ENCODE measurements around the gene SLC2A4RG.

SLC2A4RG gene

DNA sequence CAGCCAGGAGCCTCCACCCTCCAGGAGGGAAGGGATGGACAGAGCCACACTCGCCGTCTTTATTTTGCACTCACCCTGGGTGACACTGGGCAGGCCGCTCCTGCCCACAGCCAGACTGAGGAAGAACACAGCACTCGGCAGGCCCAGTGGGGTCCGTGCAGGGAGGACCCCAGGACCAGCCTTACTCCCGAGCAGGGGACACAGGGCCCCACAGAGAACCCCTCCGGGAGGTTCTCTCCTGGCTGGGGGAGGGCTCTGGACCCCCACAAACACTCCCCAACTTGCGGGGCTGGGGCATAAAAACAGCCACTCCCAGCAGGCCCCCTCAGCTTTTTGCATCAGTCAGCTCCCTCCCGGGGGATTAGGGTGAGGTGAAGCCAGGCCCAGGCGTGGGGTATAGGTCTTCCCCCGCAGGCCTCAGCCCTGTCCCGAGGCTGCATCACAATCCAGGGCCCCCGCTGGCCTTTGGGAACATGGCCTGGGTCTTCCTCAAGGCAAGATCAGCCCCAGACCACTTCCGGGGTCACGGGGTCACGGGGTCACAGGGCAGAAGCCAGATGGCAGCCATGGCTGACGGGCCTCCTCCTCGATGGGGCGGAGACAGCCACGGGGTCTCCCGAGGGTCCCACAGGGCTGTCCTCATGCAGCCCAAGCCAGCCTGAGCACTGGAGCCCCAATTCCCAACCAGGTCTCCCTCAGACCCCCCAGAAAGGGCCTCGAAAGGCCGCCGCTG is 39.9 kb upstream of the SLC2A4RG start:
- TF ChIP-seq, protein P1, sequence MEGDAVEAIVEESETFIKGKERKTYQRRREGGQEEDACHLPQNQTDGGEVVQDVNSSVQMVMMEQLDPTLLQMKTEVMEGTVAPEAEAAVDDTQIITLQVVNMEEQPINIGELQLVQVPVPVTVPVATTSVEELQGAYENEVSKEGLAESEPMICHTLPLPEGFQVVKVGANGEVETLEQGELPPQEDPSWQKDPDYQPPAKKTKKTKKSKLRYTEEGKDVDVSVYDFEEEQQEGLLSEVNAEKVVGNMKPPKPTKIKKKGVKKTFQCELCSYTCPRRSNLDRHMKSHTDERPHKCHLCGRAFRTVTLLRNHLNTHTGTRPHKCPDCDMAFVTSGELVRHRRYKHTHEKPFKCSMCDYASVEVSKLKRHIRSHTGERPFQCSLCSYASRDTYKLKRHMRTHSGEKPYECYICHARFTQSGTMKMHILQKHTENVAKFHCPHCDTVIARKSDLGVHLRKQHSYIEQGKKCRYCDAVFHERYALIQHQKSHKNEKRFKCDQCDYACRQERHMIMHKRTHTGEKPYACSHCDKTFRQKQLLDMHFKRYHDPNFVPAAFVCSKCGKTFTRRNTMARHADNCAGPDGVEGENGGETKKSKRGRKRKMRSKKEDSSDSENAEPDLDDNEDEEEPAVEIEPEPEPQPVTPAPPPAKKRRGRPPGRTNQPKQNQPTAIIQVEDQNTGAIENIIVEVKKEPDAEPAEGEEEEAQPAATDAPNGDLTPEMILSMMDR (IDR thresholded peaks at IDR 0.05; ENCODE audit: insufficient read depth, low read length, missing control alignments), result no peak
- ChIA-PET POLR2A (interaction anchor here (0.9 to 1.7 kb wide), 5 partner anchors 8 to 41 kb away, joined by 3 to 10 read pairs (median 4); partner anchors contain the start of genes ARFRP1 and ZGPAT), CTCF (interaction anchor here (1.6 to 2.2 kb wide), 2 partner anchors 7 to 76 kb away, joined by 6 read pairs; no protein-coding TSS in a partner anchor)
- no peak overlapping the region for H3K4me3 ChIP-seq (ENCODE audit: low read depth, low read length)
- DNase-seq (ENCODE audit: low read depth, low spot score), result no peak

DNA sequence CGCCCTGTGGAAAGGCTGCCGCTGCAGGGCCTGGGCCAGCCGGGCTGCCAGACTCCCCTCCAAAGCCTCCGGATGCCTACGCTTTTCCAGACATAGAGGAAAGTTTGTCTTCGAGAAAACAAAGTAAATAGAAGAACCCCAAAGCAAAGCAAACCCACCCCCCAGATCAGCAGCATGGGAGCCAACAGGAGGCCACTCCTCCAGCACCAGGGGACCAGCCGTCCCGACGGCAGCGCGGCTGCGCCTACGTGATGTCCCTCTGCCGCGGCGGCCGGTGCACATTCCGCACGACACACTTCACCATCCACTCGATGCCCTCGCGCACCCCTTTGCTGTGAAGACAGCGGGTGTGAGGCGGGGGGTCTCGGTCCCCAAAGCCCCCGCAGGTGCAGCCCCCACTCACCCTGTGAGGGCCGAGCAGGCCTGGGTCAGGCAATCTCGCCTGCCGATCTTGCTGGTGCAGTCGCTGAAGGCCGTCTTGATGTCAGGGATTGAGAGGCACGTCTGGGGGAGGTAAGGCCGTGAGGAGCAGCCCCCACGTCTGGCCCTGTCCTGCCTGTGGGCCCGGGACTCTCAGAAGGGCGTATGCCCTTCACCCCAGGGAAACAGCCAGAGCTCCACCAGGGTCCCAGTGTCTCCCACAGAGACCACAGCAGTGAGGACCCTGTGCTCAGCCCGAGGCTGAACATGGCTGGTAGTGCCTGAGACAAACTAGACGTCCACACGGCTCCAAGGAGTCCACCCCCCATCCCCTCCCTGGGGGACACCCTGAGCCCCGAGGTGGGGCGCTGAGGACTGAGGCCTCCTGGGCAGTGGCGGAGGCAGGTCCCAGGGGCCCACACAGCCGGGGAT is 39.2 kb upstream of the SLC2A4RG start:
- no peak for DNase-seq (ENCODE audit: low read depth, low spot score)
- H3K4me3 ChIP-seq (ENCODE audit: low read depth, low read length), result no peak overlapping the region
- TF ChIP-seq, protein P1 (IDR thresholded peaks at IDR 0.05; ENCODE audit: insufficient read depth, low read length, missing control alignments), result no peak
- POLR2A ChIA-PET, result interaction anchor here (1.3 kb wide), 1 partner anchor 18 kb away, joined by 4 read pairs; no protein-coding TSS in a partner anchor
- CTCF ChIA-PET, result no interaction called here

DNA sequence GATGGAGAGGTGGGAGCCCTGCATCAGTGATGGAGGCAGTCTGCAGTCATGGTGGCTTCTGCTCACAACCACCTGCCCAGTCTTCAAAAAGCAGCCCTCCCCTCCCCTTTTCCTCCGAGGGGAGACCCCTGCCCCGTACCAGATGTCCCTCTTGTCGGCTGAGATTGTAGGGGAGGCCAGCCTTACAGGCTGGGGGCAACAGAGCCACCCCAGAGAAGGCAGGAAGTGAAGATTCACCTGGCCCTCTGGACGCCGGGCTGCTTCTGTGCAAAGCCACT is 38.6 kb upstream of the SLC2A4RG start:
- POLR2A ChIA-PET, result no interaction called here
- no peak overlapping the region for H3K4me3 ChIP-seq (ENCODE audit: low read depth, low read length)
- TF ChIP-seq, protein P1 (IDR thresholded peaks at IDR 0.05; ENCODE audit: insufficient read depth, low read length, missing control alignments), result no peak
- no peak for DNase-seq (ENCODE audit: low read depth, low spot score)
- CTCF ChIA-PET, result no interaction called here

DNA sequence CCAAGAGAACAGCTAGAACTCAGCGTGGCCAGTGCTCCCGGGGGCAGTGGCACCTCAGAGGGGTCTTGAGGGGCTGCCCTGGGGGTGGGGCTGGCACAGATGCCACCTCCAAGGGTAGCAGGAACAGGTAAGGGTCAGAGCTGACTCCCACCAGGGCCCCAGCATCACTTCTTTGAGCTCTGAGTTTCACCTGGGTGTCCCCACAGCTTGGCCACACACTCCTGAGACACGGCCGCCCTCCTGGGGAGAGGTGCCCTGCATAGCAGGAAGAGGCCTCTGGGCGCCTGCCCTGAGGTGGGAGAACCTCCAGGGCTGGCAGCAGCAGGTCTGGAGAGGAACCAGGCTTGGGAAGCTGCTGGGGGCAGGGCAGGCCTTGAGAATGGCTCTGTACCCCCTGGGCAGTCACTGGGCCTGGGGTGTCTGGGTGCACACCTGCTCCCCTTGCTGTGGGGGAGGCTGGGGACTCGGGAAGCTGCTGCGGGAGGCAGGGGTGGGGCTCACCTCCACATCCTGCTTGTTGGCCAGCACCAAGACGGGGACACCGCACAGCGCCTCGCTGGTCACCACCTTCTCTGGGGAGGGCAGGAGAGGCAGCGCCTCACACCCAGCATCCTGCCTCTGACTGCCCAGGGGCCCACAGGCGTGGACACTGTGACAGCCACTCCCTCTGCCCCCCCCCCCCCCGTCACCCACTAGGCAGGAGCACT is 38.1 kb upstream of the SLC2A4RG start:
- TF ChIP-seq, protein P1 (IDR thresholded peaks at IDR 0.05; ENCODE audit: insufficient read depth, low read length, missing control alignments), result no peak
- ChIA-PET POLR2A (interaction anchor here (0.8 kb wide), 1 partner anchor 72 kb away, joined by 3 read pairs; no protein-coding TSS in a partner anchor), CTCF (no interaction called here)
- DNase-seq (ENCODE audit: low read depth, low spot score), result no peak
- no peak overlapping the region for H3K4me3 ChIP-seq (ENCODE audit: low read depth, low read length)

DNA sequence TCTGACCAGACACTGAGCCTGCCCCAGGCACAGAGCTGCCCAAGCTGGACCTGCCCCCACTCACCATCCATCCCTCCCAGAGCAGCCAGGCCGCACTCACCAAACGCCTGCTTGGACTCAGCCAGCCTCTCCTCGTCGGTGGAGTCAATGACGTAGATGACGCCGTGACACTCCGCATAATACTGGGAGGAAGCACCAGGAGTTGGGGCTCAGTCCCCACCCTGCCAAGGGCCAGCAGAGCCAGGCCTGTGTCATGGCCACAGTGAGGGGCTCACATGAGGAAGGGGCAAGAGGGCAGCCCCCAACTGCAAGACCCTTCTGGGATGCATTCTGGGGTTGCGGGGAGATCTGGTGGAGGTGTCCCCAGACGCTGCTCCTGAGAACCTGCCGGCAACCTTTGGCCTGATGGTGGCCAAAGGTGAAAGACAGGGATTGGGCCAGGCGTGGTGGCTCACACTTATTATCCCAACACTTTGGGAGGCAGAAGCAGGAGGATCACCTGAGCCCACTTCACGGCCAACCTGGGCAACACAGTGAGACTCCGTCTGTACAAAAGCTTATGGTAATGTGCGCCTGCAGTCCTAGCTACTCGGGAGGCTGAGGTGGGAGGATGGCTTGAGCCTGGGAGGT is 37.4 kb upstream of the SLC2A4RG start:
- no peak overlapping the region for H3K4me3 ChIP-seq (ENCODE audit: low read depth, low read length)
- POLR2A ChIA-PET, result interaction anchor here (0.8 kb wide), 2 partner anchors 44 to 73 kb away, joined by 3 read pairs; no protein-coding TSS in a partner anchor
- TF ChIP-seq, protein P1 (IDR thresholded peaks at IDR 0.05; ENCODE audit: insufficient read depth, low read length, missing control alignments), result no peak
- no peak for DNase-seq (ENCODE audit: low read depth, low spot score)
- CTCF ChIA-PET, result interaction anchor here (1.2 kb wide), 1 partner anchor 164 kb away, joined by 3 read pairs; no protein-coding TSS in a partner anchor
